PC-3 (cell line): ENCODE measurements around the gene TUBGCP6. TPM values are rescaled to one million over a fixed set of nuclear protein-coding genes. Genes with fewer than 3 reads are reported as not detected.

Experiments used
- ATAC-seq: fragments of 200-7000 bp; cut with Tn5 transposase; 2 replicates; pipeline ENCODE4 v1.9.1; 2020; ENCODE audit warnings: mild to moderate bottlenecking, moderate library complexity
- BruUV-seq: library from RNA; stranded (reverse); fragments of 400-500 nt; replicated peaks from 2 replicates; lab custom pipeline; 2021; lab: Mats Ljungman, UMichigan
- CTCF ChIA-PET: fragments of 300-600 bp; sonication (Branson Sonifier 250); formaldehyde crosslinking; loops from one replicate; lab custom pipeline; 2022; ENCODE audit warnings: antibody characterized with exemption; lab: Charles Lee
- POLR2A ChIA-PET: fragments of 300-600 bp; sonication (Branson Sonifier 250); formaldehyde crosslinking; loops from one replicate; lab custom pipeline; 2022; ENCODE audit warnings: antibody characterized with exemption; ENCODE audit not compliant: unreplicated experiment; lab: Charles Lee
- DNase-seq: peaks from one replicate; pipeline ENCODE4 v3.0.0-alpha.2; 2015
- H2AFZ ChIP-seq: fragments of 300-600 bp; sonication (generic); 2 replicates; pipeline ENCODE4 v1.6.0; 2016; ENCODE audit warnings: antibody characterized with exemption, low read length
- H3F3A ChIP-seq: fragments of 300-600 bp; sonication (generic); one replicate; pipeline ENCODE4 v1.6.0; 2017; ENCODE audit warnings: antibody characterized with exemption, low read length, control low read depth, mild to moderate bottlenecking; ENCODE audit not compliant: unreplicated experiment
- H3K27ac ChIP-seq: fragments of 300-600 bp; sonication (generic); 2 replicates; pipeline ENCODE4 v1.5.1; 2016; ENCODE audit warnings: mild to moderate bottlenecking, low read length
- H3K27me3 ChIP-seq: fragments of 300-600 bp; sonication (generic); 2 replicates; pipeline ENCODE4 v1.6.1; 2016; ENCODE audit warnings: low read length, mixed read lengths
- H3K36me3 ChIP-seq: fragments of 300-600 bp; sonication (generic); 2 replicates; pipeline ENCODE4 v1.6.1; 2016; ENCODE audit warnings: low read depth, mixed run types, low read length, mixed read lengths
- H3K4me1 ChIP-seq: fragments of 300-600 bp; sonication (generic); 2 replicates; pipeline ENCODE4 v1.5.1; 2016; ENCODE audit warnings: low read length; ENCODE audit not compliant: insufficient read depth
- H3K4me2 ChIP-seq: fragments of 300-600 bp; sonication (generic); 2 replicates; pipeline ENCODE4 v1.6.0; 2016; ENCODE audit warnings: low read length
- H3K4me3 ChIP-seq: fragments of 300-600 bp; sonication (generic); 2 replicates; pipeline ENCODE4 v1.5.1; 2016; ENCODE audit warnings: mild to moderate bottlenecking, low read length, mixed read lengths
- H3K79me2 ChIP-seq: fragments of 300-600 bp; sonication (generic); 2 replicates; pipeline ENCODE4 v1.6.1; 2017; ENCODE audit warnings: low read length, mixed read lengths
- H3K9ac ChIP-seq: fragments of 300-600 bp; sonication (generic); 2 replicates; pipeline ENCODE4 v1.6.0; 2016; ENCODE audit warnings: mild to moderate bottlenecking, low read length
- H3K9me2 ChIP-seq: fragments of 300-600 bp; sonication (generic); replicated peaks from 2 replicates; pipeline ENCODE4 v1.6.1; 2016; ENCODE audit warnings: mixed run types, low read length, mixed read lengths
- H3K9me3 ChIP-seq: fragments of 300-600 bp; sonication (generic); 2 replicates; pipeline ENCODE4 v1.6.1; 2016; ENCODE audit warnings: low read length, mixed read lengths
- H4K20me1 ChIP-seq: fragments of 300-600 bp; sonication (generic); 2 replicates; pipeline ENCODE4 v1.6.1; 2016; ENCODE audit warnings: low read length, mixed read lengths
- EZH2 ChIP-seq: fragments of 300-600 bp; sonication (generic); IDR thresholded peaks from one replicate; pipeline ENCODE4 v1.6.1; 2017; ENCODE audit warnings: antibody characterized with exemption, mild to moderate bottlenecking, low read length; ENCODE audit not compliant: unreplicated experiment
- EZH2phosphoT487 ChIP-seq: fragments of 300-600 bp; sonication (generic); IDR thresholded peaks from 2 replicates; pipeline ENCODE4 v1.6.1; 2018; ENCODE audit warnings: mild to moderate bottlenecking, antibody characterized with exemption, low read length, borderline replicate concordance
- intact Hi-C: fragments of 100-400 bp; cut with micrococcal nuclease; formaldehyde crosslinking; loops from 2 replicates; pipeline ENCODE4 v1.9.0; 2023
- total RNA-seq: library from RNA; depleted of rRNA; stranded (reverse); fragments of >200 nt; gene quantifications from 2 replicates; pipeline ENCODE4 v1.2.3, GENCODE V29; 2014
- TF ChIP-seq, protein P1 (sequence below): fragments of 300-600 bp; sonication (generic); conservative IDR thresholded peaks from 2 replicates; pipeline ENCODE4 v1.5.1; 2017; ENCODE audit warnings: antibody characterized with exemption, low read depth, mild to moderate bottlenecking, low read length

Gene TUBGCP6
- total RNA-seq, 1 experiment from 2014 or later: 32.1 TPM

GRCh38 chr22:50286275-50286674 is 41.5 kb upstream of the TUBGCP6 start:
- Histone ChIP-seq H4K20me1 (no peaks in the 10 kb centered on the region), H3K36me3 (peaks cover 7% of the 10 kb centered on the region; the same call in 1 of the 2 replicates), H3K27me3 (no peaks in the 10 kb centered on the region), H3K9me3 (no peaks in the 10 kb centered on the region), H3K9ac (no peak overlapping the region), H3K4me2 (no peak overlapping the region), H2AFZ (no peak overlapping the region), H3F3A (no peaks in the 10 kb centered on the region), H3K4me3 (no peak overlapping the region), H3K4me1 (peaks cover 16% of the 10 kb centered on the region), H3K27ac (no peak overlapping the region), H3K79me2 (peaks cover 29% of the 10 kb centered on the region), H3K9me2 (no peaks in the 10 kb centered on the region)
- ChIA-PET CTCF (no interaction called here), POLR2A (no interaction called here)
- ATAC-seq (no peak), DNase-seq (no peak)
- no TSS peak for BruUV-seq
- TF ChIP-seq EZH2 (no peak), EZH2phosphoT487 (no peak)
- TF ChIP-seq, protein P1, sequence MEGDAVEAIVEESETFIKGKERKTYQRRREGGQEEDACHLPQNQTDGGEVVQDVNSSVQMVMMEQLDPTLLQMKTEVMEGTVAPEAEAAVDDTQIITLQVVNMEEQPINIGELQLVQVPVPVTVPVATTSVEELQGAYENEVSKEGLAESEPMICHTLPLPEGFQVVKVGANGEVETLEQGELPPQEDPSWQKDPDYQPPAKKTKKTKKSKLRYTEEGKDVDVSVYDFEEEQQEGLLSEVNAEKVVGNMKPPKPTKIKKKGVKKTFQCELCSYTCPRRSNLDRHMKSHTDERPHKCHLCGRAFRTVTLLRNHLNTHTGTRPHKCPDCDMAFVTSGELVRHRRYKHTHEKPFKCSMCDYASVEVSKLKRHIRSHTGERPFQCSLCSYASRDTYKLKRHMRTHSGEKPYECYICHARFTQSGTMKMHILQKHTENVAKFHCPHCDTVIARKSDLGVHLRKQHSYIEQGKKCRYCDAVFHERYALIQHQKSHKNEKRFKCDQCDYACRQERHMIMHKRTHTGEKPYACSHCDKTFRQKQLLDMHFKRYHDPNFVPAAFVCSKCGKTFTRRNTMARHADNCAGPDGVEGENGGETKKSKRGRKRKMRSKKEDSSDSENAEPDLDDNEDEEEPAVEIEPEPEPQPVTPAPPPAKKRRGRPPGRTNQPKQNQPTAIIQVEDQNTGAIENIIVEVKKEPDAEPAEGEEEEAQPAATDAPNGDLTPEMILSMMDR: no peak
- intact Hi-C loops: no loop called here

GRCh38 chr22:50285568-50286229 is 40.9 kb upstream of the TUBGCP6 start:
- no peaks in the 10 kb centered on the region for H3K9me3 ChIP-seq
- H3K36me3 ChIP-seq: peaks cover 13% of the 10 kb centered on the region; the same call in 1 of the 2 replicates
- intact Hi-C loops: no loop called here
- H3K4me2 ChIP-seq: no peak overlapping the region
- no peaks in the 10 kb centered on the region for H3F3A ChIP-seq
- CTCF ChIA-PET: no interaction called here
- H3K4me3 ChIP-seq: no peak overlapping the region
- no TSS peak for BruUV-seq
- no peaks in the 10 kb centered on the region for H3K9me2 ChIP-seq
- no peak overlapping the region for H3K9ac ChIP-seq
- no peak overlapping the region for H2AFZ ChIP-seq
- no peaks in the 10 kb centered on the region for H3K27me3 ChIP-seq
- H3K4me1 ChIP-seq: peaks cover 16% of the 10 kb centered on the region
- ATAC-seq (no peak), DNase-seq (no peak)
- H4K20me1 ChIP-seq: no peaks in the 10 kb centered on the region
- no peak overlapping the region for H3K27ac ChIP-seq
- peaks cover 26% of the 10 kb centered on the region for H3K79me2 ChIP-seq
- POLR2A ChIA-PET: no interaction called here
- TF ChIP-seq EZH2 (no peak), EZH2phosphoT487 (no peak)
- TF ChIP-seq, protein P1: no peak

GRCh38 chr22:50284479-50284878 is 39.7 kb upstream of the TUBGCP6 start:
- peaks cover 13% of the 10 kb centered on the region; the same call in 1 of the 2 replicates for H3K36me3 ChIP-seq

More at GRCh38 chr22:50284479-50284878, 39.7 kb upstream of the TUBGCP6 start:
- H3K9me3 ChIP-seq: no peaks in the 10 kb centered on the region
- DNase-seq (no peak), ATAC-seq (no peak)
- H3K4me3 ChIP-seq: no peak overlapping the region
- no peak overlapping the region for H3K27ac ChIP-seq
- CTCF ChIA-PET: no interaction called here
- H3K27me3 ChIP-seq: no peaks in the 10 kb centered on the region
- H3K4me2 ChIP-seq: no peak overlapping the region
- H3K4me1 ChIP-seq: peaks cover 16% of the 10 kb centered on the region
- no TSS peak for BruUV-seq
- no peak overlapping the region for H2AFZ ChIP-seq
- no peak overlapping the region for H3K9ac ChIP-seq
- peaks cover 15% of the 10 kb centered on the region for H3K79me2 ChIP-seq
- H3K9me2 ChIP-seq: no peaks in the 10 kb centered on the region
- H4K20me1 ChIP-seq: no peaks in the 10 kb centered on the region
- TF ChIP-seq EZH2 (no peak), EZH2phosphoT487 (no peak)
- TF ChIP-seq, protein P1: no peak
- intact Hi-C loops: no loop called here
- H3F3A ChIP-seq: no peaks in the 10 kb centered on the region
- POLR2A ChIA-PET: no interaction called here
